ENCODE data around the gene TBC1D1. TPM values are rescaled to one million over a fixed set of nuclear protein-coding genes. Genes with fewer than 3 reads are reported as not detected.
A peak's percentile ranks its signal among the peaks of the same experiment; 100 is the strongest.

The TBC1D1 gene
- total and polyA plus RNA-seq, 2 of the 8 experiments (the other 6 are each of a cell fraction or from before 2014, with no cell fraction given) = 96.9 to 162 TPM

DNA sequence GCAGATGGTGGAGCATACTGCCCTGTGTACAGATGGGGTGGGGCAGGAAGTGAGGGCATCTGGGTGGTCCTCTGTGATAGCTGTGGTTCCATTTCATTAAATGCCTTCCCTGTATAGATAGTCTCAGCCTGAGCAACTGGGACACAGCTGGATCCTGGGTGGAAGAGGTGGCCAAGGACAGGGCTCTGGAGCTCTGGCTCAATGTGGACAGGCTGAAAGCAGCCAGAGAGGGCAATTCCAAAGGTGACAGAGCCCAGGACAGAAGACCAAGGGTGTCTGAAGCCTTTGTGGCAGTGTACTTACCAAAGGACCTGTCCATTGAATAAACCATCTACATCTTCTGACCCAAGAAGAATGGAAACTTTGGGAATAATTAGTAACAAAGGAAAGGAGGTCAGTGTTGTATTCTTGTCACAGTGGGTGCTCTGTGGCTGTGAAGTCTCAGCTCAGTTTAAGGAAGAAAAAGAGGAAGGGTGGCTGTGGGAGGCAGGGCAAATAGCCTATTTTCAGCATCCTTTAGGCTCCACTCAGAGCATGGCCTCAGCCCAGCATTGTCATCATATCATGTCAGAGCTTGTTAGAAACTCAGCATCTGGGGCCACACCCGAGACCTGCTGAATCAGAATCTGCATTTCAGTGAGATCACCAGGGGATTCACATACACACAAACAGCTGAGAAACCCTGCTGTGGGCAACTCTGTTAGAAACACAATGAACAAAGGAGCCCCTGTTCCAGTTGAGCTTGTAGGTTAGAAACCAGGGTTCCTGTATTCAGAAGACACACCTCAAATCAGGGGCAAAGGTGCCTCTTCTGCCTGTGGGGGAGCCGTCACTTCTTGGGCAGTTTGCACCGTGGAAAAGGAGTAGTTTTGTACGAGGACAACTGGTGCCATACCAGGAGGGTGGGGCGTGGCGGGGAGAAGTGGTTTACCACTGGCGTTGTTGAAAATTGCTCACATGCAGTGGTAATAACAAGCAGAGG, 237.9 kb downstream of the TBC1D1 start (continued):
- TF ChIP-seq YY1 (IDR thresholded peaks at IDR 0.05; ENCODE audit: low read depth, low read length) (peak; percentile 54), SP4 (IDR thresholded peaks at IDR 0.05; ENCODE audit: low read length) (no peak), SIN3A (conservative IDR thresholded peaks at IDR 0.05 in 1 of 2, IDR thresholded peaks at IDR 0.05 in 1 of 2; ENCODE audit: low read depth in 1 of 2, low read length in 2 of 2) (peak; percentile 75 to 93; a peak in 3 of 4 replicates), SIX5 (IDR thresholded peaks at IDR 0.05; ENCODE audit: low read depth, low read length) (no peak), GABPA (IDR thresholded peaks at IDR 0.05; ENCODE audit: borderline replicate concordance, insufficient read depth, low read length) (no peak), SP1 (IDR thresholded peaks at IDR 0.05; ENCODE audit: low read depth, low read length) (peak; percentile 61; the same call in 1 of the 2 replicates), CREB1 (IDR thresholded peaks at IDR 0.05) (peak; percentile 37; the same call in 1 of the 2 replicates), BACH1 (IDR thresholded peaks at IDR 0.05; ENCODE audit: low read length) (0 out of 2 replicates have a peak, but pooled peaks have one; percentile 16), ZNF274 (IDR thresholded peaks at IDR 0.05; ENCODE audit: borderline replicate concordance, extremely low read depth, low read length) (no peak), MAFK (IDR thresholded peaks at IDR 0.05; ENCODE audit: low read depth, low read length) (peak; percentile 24; the same call in 1 of the 2 replicates), RBBP5 (IDR thresholded peaks at IDR 0.05; ENCODE audit: borderline replicate concordance, low read depth, low read length) (0 out of 2 replicates have a peak, but pooled peaks have one; percentile 44)
